GM21367 (cell line): ENCODE results near the gene TBX6.

ENCODE experiments used
- ATAC-seq: cut with Tn5 transposase; IDR thresholded peaks from one replicate; pipeline ENCODE4 v1.9.1; 2021; ENCODE audit not compliant: unreplicated experiment

TBX6 gene

GRCh38 chr16:30040221-30040620 is 51.5 kb downstream of the TBX6 start:
- no peak for ATAC-seq
